Loucy (cell line): ENCODE results near the gene NAV2.
A peak's percentile ranks its signal among the peaks of the same experiment; 100 is the strongest.

Source experiments
- EZH2phosphoT487 ChIP-seq: fragments of 200-600 bp; IDR thresholded peaks from 2 replicates; pipeline ENCODE4 v1.6.1; 2018; ENCODE audit warnings: antibody characterized with exemption, mild to moderate bottlenecking, moderate library complexity, borderline replicate concordance
- TF ChIP-seq, protein P1 (sequence below): fragments of 200-600 bp; sonication (generic); conservative IDR thresholded peaks from 2 replicates; pipeline ENCODE4 v1.5.1; 2014; ENCODE audit warnings: mild to moderate bottlenecking, antibody characterized with exemption, low read length

GRCh38 chr11:20110908-20111669 lies 398.5 kb downstream of the NAV2 start:
- TF ChIP-seq, protein P1, sequence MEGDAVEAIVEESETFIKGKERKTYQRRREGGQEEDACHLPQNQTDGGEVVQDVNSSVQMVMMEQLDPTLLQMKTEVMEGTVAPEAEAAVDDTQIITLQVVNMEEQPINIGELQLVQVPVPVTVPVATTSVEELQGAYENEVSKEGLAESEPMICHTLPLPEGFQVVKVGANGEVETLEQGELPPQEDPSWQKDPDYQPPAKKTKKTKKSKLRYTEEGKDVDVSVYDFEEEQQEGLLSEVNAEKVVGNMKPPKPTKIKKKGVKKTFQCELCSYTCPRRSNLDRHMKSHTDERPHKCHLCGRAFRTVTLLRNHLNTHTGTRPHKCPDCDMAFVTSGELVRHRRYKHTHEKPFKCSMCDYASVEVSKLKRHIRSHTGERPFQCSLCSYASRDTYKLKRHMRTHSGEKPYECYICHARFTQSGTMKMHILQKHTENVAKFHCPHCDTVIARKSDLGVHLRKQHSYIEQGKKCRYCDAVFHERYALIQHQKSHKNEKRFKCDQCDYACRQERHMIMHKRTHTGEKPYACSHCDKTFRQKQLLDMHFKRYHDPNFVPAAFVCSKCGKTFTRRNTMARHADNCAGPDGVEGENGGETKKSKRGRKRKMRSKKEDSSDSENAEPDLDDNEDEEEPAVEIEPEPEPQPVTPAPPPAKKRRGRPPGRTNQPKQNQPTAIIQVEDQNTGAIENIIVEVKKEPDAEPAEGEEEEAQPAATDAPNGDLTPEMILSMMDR: peak; percentile 96
- no peak for TF ChIP-seq EZH2phosphoT487
